GM10248 (cell line): ENCODE data around the gene AK9.

Experiments used
- CTCF ChIA-PET: fragments of 300-600 bp; sonication (Branson Sonifier 250); formaldehyde crosslinking; extraction: SDS; loops from one replicate; lab custom pipeline; 2021; ENCODE audit warnings: antibody characterized with exemption; lab: Yijun Ruan, JAX
- POLR2A ChIA-PET: fragments of 350-650 bp; sonication (Branson Sonifier 250); formaldehyde crosslinking; extraction: SDS; loops from one replicate; lab custom pipeline; 2020; ENCODE audit warnings: antibody characterized with exemption; lab: Yijun Ruan, JAX
- DNase-seq: peaks from one replicate; pipeline ENCODE4 v3.0.0; 2012; ENCODE audit errors: extremely low spot score
- TF ChIP-seq, protein P1 (sequence below): IDR thresholded peaks from 2 replicates; pipeline ENCODE4 v1.5.1; 2012; ENCODE audit warnings: mild to moderate bottlenecking, low read depth; ENCODE audit errors: extremely low read depth, missing control alignments, control extremely low read depth

AK9 gene

DNA sequence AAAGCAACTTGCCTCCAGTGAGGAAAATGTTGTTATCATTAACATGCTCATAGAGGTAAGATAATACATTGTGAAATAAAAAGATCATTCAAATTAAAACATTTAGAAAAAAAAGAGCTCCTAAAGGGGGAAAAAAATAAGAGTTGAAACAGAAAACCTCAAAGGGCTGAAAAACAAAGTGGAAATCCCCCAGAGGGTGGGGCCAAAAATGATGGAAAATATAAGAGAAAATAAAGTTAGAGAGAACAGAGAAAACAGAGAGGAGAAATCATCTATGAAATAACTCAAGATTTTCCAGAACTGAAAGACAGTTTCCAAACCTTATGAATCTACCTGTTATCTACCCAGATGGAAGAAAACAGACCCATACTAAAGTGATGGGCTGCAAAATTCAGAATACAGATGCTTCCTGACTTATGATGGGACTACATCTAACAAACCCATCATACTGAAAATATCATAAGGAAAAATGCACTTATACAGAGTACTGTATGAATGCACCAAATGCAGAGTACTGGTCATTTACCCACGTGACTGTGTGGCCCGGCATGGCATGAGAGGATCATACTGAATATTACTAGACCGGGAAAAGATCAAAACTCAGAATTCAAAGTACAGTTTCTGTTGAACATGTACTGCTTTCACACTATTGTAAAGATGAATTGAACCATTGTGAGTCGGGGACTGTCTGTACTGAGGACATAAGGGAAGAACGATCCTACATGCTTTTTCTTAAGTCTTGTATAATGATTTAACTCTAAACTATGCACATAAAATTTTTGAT lies 212.0 kb downstream of the AK9 start:
- TF ChIP-seq, protein P1, sequence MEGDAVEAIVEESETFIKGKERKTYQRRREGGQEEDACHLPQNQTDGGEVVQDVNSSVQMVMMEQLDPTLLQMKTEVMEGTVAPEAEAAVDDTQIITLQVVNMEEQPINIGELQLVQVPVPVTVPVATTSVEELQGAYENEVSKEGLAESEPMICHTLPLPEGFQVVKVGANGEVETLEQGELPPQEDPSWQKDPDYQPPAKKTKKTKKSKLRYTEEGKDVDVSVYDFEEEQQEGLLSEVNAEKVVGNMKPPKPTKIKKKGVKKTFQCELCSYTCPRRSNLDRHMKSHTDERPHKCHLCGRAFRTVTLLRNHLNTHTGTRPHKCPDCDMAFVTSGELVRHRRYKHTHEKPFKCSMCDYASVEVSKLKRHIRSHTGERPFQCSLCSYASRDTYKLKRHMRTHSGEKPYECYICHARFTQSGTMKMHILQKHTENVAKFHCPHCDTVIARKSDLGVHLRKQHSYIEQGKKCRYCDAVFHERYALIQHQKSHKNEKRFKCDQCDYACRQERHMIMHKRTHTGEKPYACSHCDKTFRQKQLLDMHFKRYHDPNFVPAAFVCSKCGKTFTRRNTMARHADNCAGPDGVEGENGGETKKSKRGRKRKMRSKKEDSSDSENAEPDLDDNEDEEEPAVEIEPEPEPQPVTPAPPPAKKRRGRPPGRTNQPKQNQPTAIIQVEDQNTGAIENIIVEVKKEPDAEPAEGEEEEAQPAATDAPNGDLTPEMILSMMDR: no peak
- ChIA-PET CTCF (interaction anchor here (0.7 to 2.0 kb wide), 5 partner anchors 7 to 25 kb away, joined by 3 to 6 read pairs (median 5); no protein-coding TSS in a partner anchor), POLR2A (interaction anchor here (0.7 kb wide), 1 partner anchor 1486 kb away, joined by 3 read pairs; no protein-coding TSS in a partner anchor)
- no peak for DNase-seq

DNA sequence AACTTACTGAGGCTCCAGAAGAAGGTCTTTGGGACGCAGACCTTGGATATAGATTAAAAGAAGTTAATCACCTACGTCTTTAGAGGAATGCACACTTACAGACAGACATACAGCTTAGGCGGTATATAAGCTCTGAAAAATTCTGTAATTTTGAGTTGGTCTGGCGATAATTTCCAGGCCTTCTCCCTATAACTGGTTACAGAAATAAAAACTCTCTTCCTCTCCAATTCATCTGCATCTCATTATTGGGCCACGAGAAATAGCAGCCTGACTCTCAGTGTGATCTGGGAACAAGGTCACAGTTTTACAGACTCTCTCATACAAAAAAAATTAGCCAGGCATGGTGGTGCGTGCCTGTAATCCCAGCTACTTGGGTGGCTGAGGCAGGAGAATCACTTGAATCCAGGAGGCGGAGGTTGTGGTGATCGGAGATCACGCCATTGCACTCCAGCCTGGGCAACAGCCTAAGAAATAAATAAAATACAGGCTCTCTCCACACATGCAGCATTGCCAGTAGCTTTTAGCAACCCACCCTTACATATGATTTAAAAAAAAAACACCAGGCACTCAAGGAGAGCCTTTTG lies 212.7 kb downstream of the AK9 start:
- ChIA-PET POLR2A (interaction anchor here (0.7 kb wide), 1 partner anchor 1487 kb away, joined by 3 read pairs; no protein-coding TSS in a partner anchor), CTCF (interaction anchor here (1.5 kb wide), 1 partner anchor 9 kb away, joined by 5 read pairs; no protein-coding TSS in a partner anchor)
- TF ChIP-seq, protein P1: no peak
- DNase-seq: no peak

DNA sequence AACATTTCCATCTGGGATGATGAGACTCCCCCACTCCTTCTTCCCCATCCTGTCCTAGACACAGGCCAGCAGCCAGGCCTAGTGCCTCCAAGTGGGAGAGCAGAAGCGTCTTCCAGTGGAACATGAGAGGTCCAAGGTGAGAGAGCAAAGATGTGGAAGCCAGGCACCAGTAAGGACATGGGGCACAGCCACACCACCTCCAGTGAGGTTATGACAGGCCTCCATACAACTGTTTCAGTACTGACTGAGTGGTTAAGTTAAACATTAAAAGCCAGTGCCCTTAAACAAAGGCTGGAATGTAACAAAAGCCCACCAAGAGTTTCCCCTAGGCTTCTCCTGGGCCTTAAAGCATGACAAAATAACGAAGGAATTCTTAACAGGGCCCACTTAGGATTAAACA lies 213.3 kb downstream of the AK9 start:
- TF ChIP-seq, protein P1: no peak
- POLR2A ChIA-PET: no interaction called here
- no peak for DNase-seq
- CTCF ChIA-PET: interaction anchor here (1.5 kb wide), 1 partner anchor 8 kb away, joined by 5 read pairs; no protein-coding TSS in a partner anchor

DNA sequence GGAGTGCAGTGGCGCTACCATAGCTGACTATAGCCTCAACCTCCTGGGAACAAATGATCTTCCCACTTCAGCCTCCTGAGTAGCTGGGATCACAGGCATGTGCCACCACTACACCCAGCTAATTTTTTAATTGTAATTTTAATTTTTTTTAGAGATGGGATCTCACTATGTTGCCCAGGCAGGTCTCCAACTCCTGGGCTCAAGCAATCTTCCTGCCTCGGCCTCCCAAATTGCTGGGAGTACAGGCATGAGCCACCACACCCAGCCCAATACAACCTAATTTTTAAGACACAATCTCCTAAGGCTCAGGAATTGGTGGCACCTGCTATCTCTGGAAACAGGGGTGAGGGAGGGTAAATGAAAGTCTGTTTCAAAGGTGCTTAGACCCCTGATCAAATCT lies 213.8 kb downstream of the AK9 start:
- TF ChIP-seq, protein P1: no peak
- POLR2A ChIA-PET: no interaction called here
- CTCF ChIA-PET: no interaction called here
- no peak for DNase-seq

DNA sequence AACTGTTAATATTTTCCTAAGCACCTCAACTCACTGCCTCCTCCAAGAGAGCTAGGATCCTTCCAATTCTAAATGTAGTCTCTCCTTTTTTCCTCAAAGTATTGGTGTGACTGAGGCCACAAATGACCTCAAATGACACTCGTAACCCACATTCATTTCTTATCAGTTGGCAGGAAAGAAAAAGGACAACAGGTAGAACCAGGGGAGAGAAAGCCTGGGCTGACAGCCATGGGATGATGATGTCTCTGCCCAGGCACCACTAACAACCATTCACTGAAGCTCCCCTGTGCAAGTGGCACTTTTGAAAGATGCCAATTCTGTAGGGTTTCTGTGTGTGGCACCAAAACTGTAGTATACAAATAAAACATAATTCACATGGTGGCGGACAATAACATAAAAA lies 215.4 kb downstream of the AK9 start:
- TF ChIP-seq, protein P1: no peak
- CTCF ChIA-PET: interaction anchor here (1.5 kb wide), 1 partner anchor 14 kb away, joined by 4 read pairs; no protein-coding TSS in a partner anchor
- POLR2A ChIA-PET: no interaction called here
- DNase-seq: no peak

DNA sequence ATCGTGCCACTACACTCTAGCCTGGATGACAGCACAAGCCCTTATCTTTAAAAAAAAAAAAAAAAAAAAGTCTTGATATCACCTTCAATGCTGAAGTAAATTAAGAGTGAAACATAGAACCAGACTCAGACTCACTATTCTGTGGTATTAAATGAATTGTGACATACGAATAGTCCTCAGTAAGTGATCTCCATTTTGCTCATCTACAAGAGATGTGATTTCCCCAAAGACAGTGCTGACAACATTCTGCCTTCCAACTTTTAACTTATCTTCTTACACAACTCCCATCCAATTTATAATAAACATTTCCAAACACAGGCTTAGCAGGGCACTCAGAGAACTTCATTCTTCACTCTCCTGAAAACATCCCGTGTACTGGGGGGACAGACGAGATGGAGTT lies 216.0 kb downstream of the AK9 start:
- TF ChIP-seq, protein P1: no peak
- ChIA-PET POLR2A (no interaction called here), CTCF (interaction anchor here (1.2 kb wide), 1 partner anchor 12 kb away, joined by 3 read pairs; no protein-coding TSS in a partner anchor)
- DNase-seq: no peak
